Jurkat, Clone E6-1 (cell line): Measurements from ENCODE around the gene NEK2. TPM values are rescaled to one million over a fixed set of nuclear protein-coding genes. Genes with fewer than 3 reads are reported as not detected.
A peak's percentile ranks its signal among the peaks of the same experiment; 100 is the strongest.
"Not testable (repeated sequence)": the region's sequence is repeated elsewhere in the genome, so short reads cannot be mapped to it uniquely, and the experiment has no call there.

Experiments used
- DNase-seq: peaks from one replicate; pipeline ENCODE4 v3.0.0-alpha.2; 2011; ENCODE audit warnings: low read depth, low spot score
- H3K4me3 ChIP-seq: 2 replicates; pipeline ENCODE4 v1.5.1; 2011; ENCODE audit warnings: mild to moderate bottlenecking, low read length, control low read depth, moderate library complexity
- polyA plus RNA-seq: library from polyadenylated mRNA; unstranded; fragments of >200 nt; gene quantifications from one replicate; pipeline ENCODE4 v1.2.1, GENCODE V29; 2012; ENCODE audit warnings: missing spikeins; ENCODE audit not compliant: insufficient read length, insufficient read depth

NEK2 gene
- 53.1 TPM for polyA plus RNA-seq

DNA sequence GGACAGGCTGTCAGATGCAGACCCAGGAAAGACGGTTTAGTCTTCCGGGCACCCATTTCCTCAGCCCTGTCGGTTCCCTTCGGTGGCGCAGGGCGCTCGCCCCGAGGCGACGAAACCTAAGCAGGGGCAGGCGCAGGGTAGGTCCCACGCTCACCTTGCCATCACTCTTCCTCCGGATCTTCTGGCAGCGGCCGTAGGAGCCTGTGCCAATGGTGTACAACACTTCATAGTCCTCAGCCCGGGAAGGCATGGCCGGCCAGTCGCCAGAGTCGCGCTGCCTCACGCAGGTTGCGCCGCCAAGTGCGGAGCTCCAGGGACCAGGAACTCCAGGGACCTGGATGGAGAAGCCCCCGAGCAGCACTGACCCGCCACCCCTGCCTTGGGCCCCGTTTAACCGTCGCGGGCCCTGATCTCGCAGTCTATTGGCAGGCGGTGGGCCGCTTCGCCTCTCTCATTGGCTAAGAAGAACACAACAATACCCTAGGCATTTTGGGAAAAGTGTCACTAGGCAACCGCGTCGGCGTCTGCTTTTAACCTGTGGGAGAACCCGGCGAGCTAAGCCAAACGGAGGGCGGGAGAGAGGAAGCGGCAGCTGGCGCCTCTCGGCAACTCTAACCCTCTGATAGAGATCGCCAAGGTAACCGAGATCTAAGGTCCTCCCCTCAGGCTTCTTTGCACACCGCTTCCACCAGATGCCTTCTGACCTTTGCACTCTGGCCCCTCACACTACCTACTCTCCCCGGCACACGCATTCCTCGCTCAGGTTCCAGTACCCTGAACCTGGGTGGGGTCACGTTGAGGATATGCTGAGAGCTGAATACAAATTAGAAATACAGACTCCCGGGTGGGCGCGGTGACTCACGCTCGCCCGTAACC lies at the start of gene NEK2:
NEK2 (minus strand) TSS at position 392 of the 876 bp plus-strand sequence; CDS start at position 250, 142 bp downstream.
- H3K4me3 ChIP-seq, result peak within 1 kb of the TSS; percentile 95
- DNase-seq, result peak; percentile 97

GRCh38 chr1:211724687-211725196 lies 49.3 kb upstream of the NEK2 start:
- H3K4me3 ChIP-seq, result no peak overlapping the region
- no peak for DNase-seq

GRCh38 chr1:211723273-211723672 lies 47.9 kb upstream of the NEK2 start:
- no peak for DNase-seq
- no peak overlapping the region for H3K4me3 ChIP-seq

DNA sequence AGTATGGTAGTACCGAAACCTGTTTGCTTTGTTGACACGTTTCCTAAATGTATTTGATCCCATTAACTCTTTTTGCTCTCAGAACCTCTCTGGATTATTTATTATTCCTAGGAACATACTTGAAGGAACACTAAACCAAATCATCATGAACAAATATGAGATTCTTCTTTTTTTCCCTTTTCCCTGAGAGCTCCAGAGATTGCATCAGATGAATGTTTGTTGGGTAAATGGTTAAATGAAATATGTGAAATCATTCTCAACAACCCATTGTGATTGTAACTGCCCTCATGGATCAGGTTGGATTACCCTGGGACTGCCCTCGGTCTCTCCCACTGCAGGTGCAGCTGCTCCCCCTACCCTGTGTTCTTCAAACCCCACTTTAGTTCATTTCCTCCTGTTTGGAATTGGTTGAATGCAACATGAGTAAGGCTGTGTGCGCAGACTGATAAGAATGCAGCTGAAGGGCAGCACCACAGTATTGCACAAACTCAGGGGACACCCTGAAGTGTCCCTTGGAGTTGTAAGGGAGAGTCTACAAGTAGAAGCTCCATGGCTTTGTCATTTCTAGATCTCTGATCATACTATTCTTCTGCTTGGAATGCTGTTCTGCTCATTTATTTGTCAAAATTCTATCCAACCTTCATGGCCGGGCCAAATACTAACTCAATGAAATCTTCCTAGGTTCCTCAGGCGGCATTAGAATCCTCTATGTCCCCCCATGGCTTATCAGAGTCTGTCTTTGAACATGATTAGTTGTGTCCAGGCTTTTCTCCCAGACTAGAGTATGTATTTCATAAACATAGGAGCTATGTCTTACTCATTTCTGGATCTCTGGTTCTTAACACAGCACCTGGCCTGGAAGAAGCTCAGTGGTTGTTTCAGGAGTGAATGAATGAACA lies 47.1 kb upstream of the NEK2 start:
- no peak overlapping the region for H3K4me3 ChIP-seq
- no peak for DNase-seq

DNA sequence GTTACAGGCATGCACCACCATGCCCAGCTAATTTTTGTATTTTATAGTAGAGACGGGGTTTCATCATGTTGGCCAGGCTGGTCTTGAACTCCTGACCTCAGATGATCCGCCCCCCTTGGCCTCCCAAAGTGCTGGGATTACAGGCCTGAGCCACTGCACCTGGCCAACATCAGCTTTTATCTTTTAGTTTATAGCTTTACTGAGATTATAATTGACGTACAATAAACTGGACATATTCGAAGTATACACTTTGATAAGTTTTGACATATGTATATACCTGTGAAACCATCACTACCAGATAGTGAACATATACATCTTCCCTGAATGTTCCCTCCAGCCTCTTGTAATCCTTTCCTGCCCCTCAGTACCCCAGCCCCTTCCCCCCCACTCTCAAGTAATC lies 41.1 kb upstream of the NEK2 start:
- not testable (repeated sequence) for H3K4me3 ChIP-seq, DNase-seq

- DNase-seq, result no peak
Observed at GRCh38 chr1:211715971-211716370, 40.5 kb upstream of the NEK2 start.

DNA sequence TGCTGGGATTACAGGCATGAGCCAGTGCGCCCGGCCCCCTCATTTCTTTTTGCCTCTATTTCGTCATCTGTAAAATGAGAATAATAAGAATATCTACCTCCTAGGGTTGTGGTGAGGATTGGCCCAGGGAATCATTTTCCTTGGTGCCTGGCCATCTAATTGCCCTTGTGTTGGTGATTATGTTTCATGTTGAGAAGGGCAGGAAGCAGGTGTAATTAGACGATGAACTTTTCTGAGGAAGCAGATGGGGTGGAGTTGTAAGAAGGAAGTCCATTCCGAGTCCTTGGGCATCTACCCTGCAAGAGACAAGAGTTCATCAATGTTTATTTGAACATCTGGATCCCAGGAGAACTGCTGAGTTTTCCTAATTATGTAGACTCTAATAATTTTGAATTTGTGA lies 38.7 kb upstream of the NEK2 start:
- DNase-seq, result no peak
- no peak overlapping the region for H3K4me3 ChIP-seq

More at GRCh38 chr1:211715971-211716370, 40.5 kb upstream of the NEK2 start:
- H3K4me3 ChIP-seq, result no peak overlapping the region

- DNase-seq, result no peak
- no peak overlapping the region for H3K4me3 ChIP-seq
Observed at GRCh38 chr1:211713231-211713630, 37.8 kb upstream of the NEK2 start.

DNA sequence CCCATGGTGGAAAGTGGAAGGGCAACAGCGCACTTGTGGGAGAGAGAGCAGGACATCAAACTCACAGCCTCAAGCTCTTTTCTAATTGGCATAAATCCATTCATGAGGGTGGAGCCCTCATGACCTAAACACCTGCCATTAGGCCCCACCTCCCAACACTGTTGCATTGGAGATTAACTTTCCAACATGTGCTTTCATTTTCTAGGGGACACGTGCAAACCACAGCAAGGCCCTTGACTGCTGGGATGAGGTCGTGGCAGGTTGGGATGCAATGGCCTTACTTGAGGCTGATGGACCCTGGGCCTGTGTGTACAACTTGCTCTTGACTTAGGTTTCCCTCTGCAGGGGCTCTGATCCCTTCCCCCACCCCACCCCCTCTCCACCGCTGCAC lies 35.9 kb upstream of the NEK2 start:
- no peak overlapping the region for H3K4me3 ChIP-seq
- no peak for DNase-seq

GRCh38 chr1:211710566-211711314 lies 35.3 kb upstream of the NEK2 start:
- no peak overlapping the region for H3K4me3 ChIP-seq
- DNase-seq, result no peak

GRCh38 chr1:211708926-211709325 lies 33.5 kb upstream of the NEK2 start:
- DNase-seq, result no peak

DNA sequence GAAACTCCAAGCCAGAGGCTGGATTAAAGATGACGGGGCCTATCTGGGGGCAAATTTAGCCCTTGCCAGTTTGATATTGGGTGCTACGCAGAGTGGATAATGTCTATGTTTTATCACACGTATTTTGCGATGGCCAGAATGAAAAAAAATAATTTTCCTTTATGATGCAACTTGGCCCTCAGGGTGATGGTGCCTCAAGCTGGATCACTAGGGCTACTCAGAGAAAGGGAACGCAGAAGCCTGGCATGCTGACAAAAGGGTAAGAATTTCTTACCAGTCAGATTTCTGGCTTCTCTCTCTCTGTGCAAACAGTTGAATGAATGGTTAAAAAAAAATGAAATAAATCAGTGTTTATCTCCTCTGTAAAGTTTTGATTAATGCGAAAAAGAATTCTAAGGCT lies 32.6 kb upstream of the NEK2 start:
- no peak overlapping the region for H3K4me3 ChIP-seq
- no peak for DNase-seq

More at GRCh38 chr1:211708926-211709325, 33.5 kb upstream of the NEK2 start:
- H3K4me3 ChIP-seq, result no peak overlapping the region

- DNase-seq, result no peak
- no peak overlapping the region for H3K4me3 ChIP-seq
Observed at GRCh38 chr1:211705467-211706091, 30.2 kb upstream of the NEK2 start.

DNA sequence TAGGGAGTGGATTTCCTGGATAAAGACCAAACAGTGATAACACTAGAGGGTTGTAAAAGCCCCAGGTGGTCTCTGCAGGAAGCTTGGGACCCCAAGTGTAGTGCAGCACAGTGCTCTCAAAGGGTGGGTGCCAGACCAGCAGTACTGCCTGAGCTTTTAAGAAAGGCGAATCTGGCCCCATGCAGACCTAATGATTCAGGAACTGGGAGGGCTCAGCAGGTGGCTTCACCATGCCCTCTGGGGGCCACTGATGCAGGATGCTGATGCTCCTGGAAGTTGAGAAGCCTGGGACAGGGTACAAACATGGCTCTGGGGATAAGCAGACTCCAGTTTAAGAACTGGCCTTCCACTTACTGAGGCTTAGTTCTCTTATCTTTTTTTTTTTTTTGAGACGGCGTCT lies 29.1 kb upstream of the NEK2 start:
- DNase-seq, result no peak
- no peak overlapping the region for H3K4me3 ChIP-seq

- no peak for DNase-seq
- H3K4me3 ChIP-seq, result no peak overlapping the region
Observed at GRCh38 chr1:211703812-211704537, 28.6 kb upstream of the NEK2 start.

- no peak overlapping the region for H3K4me3 ChIP-seq
- no peak for DNase-seq
Observed at GRCh38 chr1:211701733-211702132, 26.3 kb upstream of the NEK2 start.

GRCh38 chr1:211699059-211699458 lies 23.6 kb upstream of the NEK2 start:
- H3K4me3 ChIP-seq, result no peak overlapping the region
- DNase-seq, result no peak
